Embryonic facial prominence (tissue), 1 donor: Measurements from ENCODE around the gene MAP3K10.
"Not testable (repeated sequence)": the region's sequence is repeated elsewhere in the genome, so short reads cannot be mapped to it uniquely, and the experiment has no call there.

Source experiments
- DNase-seq: peaks from one replicate; pipeline ENCODE4 v3.0.0-alpha.2; 2016; ENCODE audit errors: extremely low spot score

The MAP3K10 gene

DNA sequence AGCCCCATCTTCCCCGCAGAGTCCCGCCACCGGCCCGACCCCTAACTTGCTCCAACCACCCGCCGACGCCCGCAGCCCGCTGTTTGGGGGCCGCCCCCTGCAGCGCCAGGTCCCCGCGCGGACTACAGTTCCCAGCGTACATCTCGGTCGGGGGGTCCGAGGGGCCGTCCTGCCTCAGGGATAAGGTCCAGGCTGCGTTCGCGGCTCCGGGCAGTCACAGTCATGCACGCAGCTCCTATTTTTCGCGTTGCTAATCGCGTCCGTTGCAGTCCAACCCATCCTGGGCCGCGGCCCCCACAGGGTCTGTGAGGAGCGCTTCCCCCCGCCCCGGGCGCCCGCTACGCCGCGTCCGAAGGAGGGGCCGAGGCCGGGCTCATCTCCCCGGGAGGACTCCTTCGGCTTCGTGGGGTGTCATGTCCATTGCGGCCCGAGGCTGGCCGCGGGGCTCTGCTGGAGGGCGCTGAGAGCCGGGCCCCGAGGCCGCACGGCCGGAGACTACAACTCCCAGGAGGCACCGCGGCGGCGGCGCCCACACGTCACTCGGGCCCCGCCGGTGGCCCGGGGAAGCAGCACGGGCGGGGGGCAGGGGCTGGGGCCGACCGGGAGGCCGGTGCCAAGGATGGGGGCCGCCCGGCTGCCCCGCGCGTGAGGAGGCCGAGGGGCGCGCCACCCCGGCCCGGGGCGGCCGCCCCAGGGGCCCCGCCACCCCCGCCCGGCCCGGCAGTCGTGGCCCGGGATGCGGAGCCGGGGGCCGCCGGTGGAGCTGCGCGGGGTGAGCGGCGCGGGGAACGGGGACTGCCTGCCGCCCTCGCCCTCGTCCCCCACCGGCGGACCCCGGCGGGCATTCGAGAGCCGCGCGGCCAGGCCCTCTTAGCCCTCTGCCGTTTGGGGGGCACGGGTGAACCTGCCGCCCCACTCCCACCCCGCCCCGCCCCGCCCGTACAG, at the start of gene MAP3K10:
Gene MAP3K10 (plus strand): TSS at position 536 of the 945 bp plus-strand sequence. CDS start 606 bp downstream, outside the sequence.
- DNase-seq, result no peak

DNA sequence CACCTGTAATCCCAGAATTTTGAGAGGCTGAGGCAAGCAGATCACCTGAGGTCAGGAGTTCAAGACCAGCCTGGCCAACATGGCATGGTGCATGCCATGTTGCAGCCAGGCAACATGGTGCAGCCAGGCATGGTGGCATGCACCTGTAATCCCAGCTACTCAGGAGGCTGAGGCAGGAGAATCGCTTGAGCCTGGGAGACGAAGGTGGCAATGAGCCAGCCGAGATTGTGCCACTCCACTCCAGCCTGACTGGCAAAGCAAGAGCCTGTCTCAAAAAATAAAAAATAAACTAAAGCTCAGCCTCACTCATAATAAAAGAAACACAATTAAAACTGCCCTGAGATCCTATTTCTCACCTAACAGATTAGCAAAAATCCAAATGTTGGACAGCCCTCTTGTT, 49.7 kb upstream of the MAP3K10 start:
- DNase-seq, result no peak

DNA sequence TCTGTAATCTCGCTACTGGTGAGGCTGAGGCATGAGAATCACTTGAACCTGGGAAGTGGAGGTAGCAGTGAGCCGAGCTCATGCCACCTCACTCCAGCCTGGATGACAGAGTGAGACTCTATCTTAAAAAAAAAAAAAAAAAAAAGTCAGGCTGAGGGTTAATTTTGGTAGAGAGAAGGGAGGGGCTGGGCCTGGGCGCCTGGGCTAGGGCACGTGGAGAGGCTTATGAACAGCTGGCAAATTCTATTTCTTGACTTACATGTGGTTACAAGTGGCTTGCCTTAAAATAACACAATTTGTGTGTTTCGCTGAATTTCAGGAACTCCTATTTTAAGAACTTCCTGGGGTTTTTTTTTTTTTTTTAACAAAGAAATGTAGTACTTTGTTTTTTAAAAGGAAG, 47.6 kb upstream of the MAP3K10 start:
- DNase-seq, result no peak

DNA sequence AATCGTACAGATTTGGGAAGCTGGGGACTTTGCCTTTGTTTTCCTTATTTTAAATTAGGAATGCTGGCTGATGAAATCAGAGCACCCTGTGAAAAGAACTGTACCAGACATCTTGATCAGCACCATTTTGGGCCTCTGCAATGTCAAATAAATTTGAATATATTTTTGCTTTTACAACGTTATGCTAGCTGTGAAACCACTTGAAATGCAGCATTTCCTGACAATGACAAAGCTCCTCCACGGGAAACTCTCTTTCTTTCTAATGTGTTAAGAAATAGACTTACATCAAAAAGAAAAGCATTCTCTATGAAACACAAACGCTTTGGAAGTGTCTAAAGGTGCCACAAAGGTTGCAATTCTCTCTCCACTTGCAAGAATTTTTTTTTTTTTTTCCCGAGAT, 47.1 kb upstream of the MAP3K10 start:
- no peak for DNase-seq

DNA sequence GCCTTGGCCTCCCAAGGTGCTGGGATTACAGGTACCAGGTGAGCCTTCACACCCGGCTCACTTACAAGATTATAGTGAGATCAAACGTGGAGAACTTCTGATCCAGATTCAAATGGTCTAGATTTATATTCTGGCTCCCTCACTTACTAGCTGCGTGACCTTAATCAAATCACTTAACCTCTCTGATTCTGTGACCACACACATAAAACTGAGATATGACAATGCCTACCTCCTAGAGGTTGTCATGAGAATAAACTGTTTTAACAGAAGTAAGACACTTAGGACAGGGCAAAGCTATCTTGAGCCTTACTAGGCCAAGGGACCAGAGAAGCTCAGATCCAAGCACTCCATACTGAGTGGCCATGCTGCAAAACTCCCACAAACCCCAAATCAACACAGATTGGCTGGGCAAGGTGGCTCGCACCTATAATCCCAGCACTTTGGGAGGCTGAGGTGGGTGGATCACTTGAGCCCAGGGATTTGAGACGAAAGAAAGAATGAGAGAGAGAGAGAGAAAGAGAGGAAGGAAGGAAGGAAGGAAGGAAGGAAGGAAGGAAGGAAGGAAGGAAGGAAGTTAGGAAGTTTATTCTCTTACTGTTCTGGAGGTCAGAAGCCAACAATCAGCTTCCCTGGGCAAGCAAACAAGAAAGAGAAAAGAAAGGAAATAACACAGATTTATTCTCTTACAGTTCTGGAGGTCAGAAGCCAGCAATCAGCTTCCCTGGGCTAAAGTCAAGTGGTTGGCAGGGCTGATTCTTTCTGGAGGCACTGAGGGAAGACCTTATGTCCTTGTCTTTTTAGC, 46.1 kb upstream of the MAP3K10 start:
- DNase-seq, result no peak

DNA sequence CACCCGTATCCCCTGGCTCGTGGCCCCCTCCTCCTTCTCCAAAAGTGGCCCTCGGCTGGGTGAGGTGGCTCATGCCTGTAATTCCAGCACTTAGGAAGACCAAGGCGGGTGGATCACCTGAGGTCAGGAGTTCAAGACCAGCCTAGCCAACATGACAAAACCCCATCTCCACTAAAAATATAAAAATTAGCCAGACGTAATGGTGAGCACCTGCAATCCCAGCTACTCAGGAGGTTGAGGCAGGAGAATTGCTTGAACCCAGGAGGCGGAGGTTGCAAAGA, 45.5 kb upstream of the MAP3K10 start:
- not testable (repeated sequence) for DNase-seq

DNA sequence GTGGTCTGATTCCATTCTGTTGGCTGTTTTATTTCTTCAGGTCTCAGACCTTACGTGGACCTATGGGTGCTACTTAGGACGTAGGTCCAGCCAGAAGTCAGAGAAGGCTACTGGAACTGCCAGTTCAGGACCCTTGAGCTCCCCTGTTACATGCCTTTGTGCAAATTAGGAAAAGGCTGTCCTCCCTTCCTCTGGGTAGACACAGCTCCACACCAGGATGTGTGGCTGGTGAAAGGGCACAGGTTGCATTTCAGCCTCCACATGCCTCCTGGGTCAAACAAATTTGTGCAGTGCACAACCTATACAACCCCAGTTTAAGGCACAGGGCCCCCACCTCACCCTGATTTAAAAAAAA, 43.9 kb upstream of the MAP3K10 start:
- DNase-seq, result no peak

DNA sequence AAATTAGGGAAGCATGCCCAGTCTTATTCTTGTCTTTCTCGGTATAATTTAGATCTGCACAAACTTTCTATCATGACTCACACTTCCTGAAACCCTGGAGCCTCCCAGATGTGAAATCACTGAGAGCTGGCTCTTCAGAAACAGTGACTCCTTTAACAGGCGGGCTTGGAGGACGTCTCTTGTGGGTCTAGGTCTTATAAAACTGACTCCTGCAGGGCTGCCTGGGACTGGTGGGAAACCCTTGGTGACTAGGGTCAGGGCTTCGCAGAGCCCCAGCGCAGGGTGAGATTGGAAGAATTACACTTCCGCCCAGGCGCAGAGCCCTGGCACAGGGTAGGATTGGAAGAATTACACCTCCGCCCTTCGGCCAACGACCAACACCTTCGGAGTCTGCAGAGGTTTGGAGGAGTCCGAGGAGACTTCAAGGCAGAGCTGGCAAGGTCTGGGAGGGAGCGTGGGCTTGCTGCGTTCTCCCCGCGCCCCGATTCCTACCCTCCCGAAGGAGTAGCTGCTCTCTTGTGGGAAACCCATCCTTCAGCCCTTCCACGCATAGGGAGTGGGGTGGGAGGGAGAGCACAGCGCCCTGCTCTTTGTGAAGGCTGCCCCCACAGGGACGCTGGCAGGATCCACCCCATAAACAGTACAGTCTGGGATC, 43.4 kb upstream of the MAP3K10 start:
- DNase-seq, result no peak

DNA sequence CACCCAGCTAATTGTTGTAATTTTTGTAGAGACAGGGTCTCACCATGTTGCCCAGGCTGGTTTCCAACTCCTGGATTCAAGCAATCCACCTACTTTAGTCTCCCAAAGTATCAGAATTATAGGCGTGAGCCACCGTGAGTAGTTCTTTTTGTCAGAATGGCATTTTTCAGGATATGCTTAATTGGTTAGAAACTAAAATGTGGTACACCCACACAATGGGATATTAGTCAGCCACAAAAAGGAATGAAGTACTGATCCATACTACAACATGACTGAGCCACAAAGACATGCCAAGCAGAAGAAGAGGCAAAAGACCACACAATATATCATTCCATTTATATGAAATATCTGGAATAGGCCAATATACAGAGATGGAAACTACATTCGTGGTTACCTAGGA, 41.7 kb upstream of the MAP3K10 start:
- DNase-seq, result no peak

DNA sequence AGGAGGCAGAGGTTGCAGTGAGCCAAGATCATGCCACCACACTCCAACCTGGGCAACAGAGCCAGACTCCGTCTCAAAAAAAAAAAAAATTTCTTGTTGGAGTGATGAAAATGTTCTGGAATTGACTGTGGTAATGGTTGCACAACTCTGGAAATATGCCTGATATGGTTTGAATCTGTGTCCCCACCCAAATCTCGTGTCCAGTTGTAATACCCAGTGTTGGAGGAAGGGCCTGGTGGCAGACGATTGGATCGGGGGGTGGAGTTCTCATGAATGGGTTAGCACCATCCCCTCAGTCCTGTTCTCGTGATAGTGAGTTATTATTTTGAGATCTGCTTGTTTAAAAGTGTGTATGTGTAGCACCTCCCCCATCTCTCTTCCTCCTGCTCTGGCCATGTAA, 41.1 kb upstream of the MAP3K10 start:
- DNase-seq, result no peak

DNA sequence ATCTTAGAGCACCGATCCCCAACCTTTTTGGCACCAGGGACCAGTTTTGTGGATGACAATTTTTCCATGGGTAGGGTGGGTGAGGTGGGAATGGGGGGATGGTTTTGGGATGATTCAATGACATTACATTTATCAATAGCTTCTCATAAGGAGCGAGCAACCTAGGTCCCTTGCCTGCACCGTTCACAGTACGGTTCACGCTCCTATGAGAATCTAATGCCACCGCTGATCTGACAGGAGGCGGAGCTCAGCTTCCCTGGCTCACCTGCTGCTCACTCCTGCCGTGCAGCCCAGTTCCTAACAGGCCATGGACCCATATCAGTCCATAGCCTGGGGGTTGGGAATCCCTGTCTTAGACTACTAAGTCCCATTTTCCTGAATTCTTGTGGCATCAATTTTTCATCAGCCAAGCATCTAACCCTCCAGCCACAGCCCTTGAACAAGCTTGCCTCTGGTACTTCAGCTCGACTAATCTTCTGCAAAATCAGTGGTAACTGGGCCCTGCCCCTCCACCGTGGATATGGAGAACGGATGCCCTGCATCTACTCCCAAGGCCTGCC, 37.0 kb upstream of the MAP3K10 start:
- DNase-seq, result no peak

DNA sequence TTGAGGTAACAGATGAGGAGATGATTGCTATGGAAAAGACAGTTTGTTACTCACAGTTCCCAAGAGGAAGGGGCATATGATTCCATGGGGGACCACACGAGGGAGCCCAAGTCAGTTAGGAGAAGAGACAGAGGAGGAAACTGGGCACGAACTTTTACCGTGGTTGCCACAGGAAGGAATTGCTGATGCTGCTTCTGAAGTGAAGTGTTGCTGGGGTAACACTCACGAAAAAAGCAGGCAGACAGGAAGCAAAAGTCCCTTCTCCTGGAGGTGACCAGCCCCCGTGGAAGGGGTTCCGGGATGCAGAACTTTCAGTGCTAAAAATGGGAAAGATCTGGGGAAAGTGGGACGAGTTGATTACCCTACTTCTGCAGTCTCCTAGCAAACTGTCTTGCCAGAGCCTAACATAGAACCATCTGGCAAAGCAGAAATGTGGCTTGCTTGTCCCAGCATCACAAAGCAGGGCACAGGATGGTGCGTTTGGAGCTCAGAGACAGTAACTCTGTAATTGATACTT, 35.4 kb upstream of the MAP3K10 start:
- DNase-seq, result no peak

DNA sequence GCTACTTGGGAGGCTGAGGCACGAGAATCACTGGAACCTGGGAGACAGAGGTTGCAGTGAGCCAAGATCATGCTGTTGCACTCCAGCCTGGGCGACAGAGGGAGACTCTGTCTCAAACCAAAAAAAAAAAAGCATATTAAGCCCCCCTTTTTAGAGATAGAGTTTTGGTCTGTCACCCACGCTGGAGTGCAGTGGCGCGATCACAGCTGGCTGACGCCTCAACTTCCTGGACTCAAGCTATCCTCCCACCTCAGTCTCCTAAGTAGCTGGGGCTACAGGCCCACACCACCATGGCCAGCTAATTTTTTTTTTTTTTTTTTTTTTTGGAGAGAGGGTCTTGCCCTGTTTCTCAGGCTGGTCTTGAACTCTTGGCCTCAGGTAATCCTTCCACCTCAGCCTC, 34.2 kb upstream of the MAP3K10 start:
- DNase-seq, result no peak

DNA sequence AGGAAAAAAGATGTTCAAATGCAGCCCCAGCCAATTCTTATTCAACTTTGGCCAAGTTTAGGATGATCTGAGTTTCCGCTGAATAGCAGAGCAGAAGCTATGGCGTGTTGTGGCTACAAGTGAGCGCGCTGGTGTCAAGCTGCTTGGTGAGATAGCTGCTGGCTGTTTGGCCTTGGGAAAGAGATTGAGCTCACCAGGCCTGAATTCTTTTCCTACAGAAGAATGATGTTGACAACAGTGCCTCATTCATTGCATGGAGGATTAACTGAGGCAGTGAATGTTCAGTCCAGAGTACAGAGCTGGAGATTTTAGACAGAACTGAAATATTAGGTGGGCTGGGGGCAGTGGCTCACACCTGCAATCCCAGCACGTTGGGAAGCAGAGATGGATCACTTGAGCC, 31.5 kb upstream of the MAP3K10 start:
- no peak for DNase-seq

DNA sequence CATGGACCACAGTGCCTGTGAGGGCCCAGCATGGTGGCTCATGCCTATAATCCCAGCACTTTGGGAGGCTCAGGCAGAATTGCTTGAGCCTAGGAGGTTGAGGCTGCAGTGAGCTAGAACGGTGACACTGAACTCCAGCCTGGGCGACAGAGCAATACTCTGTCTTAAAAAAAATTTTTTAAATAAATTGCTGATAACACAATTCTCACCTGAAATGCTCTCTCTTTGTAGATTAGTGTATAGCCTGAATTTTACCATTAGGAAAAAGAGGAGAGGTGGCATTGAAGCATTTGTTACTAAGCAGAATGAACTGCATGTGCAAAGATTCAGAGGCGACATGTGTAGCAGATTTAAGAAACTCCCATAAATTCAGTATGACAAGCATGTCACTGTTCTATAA, 29.1 kb upstream of the MAP3K10 start:
- DNase-seq, result no peak

DNA sequence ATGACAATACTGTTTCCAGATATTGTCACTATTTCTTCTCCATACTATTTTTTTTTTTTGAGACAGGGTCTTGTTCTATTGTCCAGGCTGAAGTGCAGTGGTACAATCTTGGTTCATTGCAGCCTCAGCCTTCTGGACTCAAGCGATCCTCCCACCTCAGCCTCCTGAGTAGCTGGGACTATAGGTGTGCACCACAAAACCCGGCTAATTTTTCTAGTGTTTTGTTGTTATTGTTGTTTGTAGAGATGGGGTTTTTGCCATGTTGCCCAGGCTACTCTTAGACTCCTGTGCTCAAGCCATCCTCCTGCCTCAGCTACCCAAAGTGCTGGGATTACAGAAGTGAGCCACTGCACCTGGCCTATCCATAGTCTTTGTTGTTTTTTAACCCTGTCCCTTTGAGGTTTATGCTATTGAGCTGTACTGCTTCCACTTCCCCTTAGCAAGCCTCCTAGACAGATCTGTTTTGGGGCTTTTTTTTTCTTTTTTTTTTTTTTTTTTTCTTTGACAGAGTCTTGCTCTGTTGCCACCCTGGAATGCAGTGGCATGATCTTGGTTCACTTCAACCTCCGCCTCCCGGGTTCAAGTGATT, 27.6 kb upstream of the MAP3K10 start:
- DNase-seq, result no peak

DNA sequence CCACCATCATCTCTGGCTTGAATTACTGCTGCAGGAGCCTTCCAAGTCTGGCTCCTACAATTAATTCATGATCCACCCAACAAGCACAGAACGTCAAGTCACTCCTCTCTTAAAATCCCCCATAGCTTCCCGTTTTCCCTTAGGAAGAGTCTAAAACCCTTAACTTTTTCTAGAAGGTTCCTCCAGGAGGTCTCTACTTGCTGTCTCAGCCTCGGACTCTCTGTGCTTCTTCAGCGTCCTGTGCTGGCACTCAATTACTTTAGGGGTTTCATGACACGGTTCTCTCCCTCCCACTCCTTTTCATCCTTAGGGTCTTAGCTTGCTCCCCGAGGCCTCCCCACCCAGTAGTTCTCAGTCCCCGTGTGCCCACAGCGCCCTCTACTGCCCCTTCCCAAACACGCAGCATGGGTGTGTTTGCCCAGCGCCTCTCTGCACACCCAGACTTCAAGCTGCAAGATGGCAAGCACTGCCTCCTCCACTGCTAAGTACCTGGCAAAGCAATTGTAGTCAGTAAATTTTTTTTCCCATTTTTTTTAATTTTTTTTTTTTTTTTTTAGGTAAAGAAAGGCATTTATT, 25.8 kb upstream of the MAP3K10 start:
- DNase-seq, result no peak

DNA sequence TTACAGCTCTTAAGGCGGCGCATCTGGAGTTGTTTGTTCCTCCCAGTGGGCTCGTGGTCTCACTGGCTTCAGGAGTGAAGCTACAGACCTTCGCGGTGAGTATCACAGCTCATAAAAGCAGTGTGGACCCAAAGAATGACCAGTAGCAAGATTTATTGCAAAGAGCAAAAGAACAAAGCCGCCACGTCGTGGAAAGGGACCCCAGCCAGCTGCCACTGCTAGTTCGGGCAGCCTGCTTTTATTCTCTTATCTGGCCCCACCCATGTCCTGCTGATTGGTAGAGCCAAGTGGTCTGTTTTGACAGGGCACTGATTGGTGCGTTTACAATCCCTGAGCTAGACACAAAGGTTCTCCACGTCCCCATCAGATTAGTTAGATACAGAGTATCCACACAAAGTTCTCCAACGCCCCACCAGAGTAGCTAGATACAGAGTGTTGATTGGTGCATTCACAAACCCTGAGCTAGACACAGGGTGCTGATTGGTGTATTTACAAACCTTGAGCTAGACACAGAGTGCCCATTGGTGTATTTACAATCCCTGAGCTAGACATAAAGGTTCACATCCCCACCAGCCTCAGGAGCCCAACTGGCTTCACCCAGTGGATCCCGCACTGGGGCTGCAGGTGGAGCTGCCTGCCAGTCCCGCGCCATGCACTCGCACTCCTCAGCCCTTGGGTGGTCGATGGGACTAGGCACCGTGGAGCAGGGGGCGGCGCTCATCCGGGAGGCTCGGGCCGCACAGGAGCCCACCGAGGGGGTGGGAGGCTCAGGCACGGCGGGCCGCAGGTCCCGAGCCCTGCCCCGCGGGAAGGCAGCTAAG, 21.5 kb upstream of the MAP3K10 start:
- DNase-seq, result not testable (repeated sequence)

DNA sequence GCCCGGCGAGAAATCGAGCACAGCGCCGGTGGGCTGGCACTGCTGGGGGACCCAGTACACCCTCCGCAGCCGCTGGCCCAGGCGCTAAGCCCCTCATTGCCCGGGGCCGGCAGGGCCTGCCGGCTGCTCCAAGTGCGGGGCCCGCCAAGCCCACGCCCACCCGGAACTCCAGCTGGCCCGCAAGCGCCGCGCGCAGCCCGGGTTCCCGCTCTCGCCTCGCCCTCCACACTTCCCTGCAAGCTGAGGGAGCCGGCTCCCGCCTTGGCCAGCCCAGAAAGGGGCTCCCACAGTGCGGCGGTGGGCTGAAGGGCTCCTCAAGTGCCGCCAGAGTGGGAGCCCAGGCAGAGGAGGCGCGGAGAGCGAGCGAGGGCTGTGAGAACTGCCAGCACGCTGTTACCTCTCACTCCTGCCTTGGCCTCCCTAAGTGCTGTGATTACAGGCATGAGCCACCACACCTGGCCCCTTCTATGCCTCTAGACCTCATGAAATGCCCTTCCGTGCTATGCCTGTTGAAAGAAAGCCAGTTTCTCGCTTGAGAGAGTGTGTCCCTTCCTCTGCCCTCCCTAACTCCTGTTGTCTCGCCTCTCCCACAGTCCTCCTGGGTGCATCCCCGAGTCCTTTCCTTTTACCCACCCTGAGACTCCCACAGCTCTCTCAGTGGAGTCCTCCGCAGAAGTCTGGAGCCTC, 20.8 kb upstream of the MAP3K10 start:
- not testable (repeated sequence) for DNase-seq

DNA sequence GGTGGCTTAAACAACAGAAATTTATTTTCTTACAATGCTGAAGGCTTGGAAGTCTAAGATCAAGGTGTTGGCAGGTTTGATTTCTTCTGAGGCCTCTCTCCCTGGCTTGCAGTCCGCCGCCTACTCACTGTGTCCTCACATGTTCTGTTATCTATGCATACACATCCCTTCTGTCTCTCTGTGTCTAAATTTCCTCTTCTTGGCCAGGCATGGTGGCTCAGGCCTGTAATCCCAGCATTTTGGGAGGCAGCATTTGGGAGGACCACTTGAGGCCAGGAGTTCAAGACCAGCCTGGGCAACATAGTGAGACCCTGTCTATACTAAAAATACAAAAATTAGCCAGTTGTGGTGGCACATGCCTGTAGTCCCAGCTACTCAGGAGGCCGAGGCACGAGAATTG, 19.9 kb upstream of the MAP3K10 start:
- not testable (repeated sequence) for DNase-seq
